ENCODE data around the gene ABHD2.
"Not testable (repeated sequence)": the region's sequence is repeated elsewhere in the genome, so short reads cannot be mapped to it uniquely, and the experiment has no call there.

DNA sequence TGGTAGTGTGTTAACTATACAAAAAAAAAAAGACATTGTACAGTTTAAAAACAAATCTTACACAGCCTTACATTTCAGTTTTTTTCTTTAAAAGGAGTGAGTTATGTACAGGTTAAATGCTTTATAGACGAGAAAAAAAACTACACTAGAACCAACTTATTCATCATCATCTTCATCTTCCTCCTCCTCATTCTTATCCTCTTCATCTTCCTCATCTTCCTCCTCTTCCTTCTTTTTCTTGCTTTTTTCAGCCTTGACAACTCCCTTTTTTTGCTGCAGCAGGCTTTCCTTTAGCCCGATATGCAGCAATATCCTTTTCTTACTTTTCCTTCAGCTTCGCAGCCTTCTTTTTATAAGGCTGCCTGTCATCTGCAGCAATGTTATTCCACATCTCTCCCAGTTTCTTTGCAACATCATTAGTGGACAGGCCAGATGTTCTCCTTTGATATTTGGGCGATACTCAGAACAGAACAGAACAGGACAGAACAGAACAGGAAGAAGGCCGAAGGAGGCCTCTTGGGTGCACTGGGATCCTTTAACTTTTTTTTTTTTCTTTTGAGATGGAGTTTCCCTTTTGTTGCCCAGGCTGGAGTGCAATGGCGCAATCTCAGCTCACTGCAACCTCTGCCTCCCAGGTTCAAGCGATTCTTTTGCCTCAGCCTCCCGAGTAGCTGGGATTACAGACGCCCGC lies 47.3 kb downstream of the ABHD2 start:
- TF ChIP-seq, protein P1, sequence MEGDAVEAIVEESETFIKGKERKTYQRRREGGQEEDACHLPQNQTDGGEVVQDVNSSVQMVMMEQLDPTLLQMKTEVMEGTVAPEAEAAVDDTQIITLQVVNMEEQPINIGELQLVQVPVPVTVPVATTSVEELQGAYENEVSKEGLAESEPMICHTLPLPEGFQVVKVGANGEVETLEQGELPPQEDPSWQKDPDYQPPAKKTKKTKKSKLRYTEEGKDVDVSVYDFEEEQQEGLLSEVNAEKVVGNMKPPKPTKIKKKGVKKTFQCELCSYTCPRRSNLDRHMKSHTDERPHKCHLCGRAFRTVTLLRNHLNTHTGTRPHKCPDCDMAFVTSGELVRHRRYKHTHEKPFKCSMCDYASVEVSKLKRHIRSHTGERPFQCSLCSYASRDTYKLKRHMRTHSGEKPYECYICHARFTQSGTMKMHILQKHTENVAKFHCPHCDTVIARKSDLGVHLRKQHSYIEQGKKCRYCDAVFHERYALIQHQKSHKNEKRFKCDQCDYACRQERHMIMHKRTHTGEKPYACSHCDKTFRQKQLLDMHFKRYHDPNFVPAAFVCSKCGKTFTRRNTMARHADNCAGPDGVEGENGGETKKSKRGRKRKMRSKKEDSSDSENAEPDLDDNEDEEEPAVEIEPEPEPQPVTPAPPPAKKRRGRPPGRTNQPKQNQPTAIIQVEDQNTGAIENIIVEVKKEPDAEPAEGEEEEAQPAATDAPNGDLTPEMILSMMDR (IDR thresholded peaks at IDR 0.05; ENCODE audit: low read length) = not testable (repeated sequence)
- TF ChIP-seq EZH2phosphoT487 (IDR thresholded peaks at IDR 0.05; ENCODE audit: low read length) = not testable (repeated sequence)

All from MM.1S (cell line).